ENCODE measurements around the gene FRAT1. TPM values are rescaled to one million over a fixed set of nuclear protein-coding genes. Genes with fewer than 3 reads are reported as not detected.

Gene FRAT1
- total RNA-seq (10 to 100 TPM; 20.2 to 21.8 TPM), polyA plus RNA-seq (10 to 100 TPM in 1 of 2 donors, 1 to 10 TPM in 1; 9.0 to 12.5 TPM)

GRCh38 chr10:97318772-97319651 lies at the start of gene FRAT1:
Gene FRAT1, plus strand, starts transcription at chr10:97319271. Its CDS starts 183 bp downstream, at chr10:97319454.
- Mint-ChIP-seq H3K27ac (peak within 1 kb of the TSS; percentile 96 to 100 (median 99)), H3K27me3 (peaks cover 0 to 3% of the 10 kb centered on the region in 2 donors), H3K4me1 (peaks cover 16 to 44% (median 31%) of the 10 kb centered on the region in 4 donors), H3K36me3 (peaks cover 0 to 17% of the 10 kb centered on the region in 2 donors), H3K4me3 (peak within 1 kb of the TSS; percentile 93 to 99 (median 96)), H3K9me3 (peaks cover 0 to 1% (median 0%) of the 10 kb centered on the region in 8 donors)
- H3K4me3 ChIP-seq (ENCODE audit: low read length in 2 of 2), result peak within 1 kb of the TSS; percentile 50 to 84
- H3K9me3 ChIP-seq (ENCODE audit: control insufficient read depth in 1 of 2, low read length in 2 of 2), result no peaks in the 10 kb centered on the region
- ChIA-PET POLR2A (ENCODE audit: partially characterized antibody) (interaction anchor here (0.5 to 7.6 kb wide), 23 partner anchors 11 to 1189 kb away, joined by 3 to 265 read pairs (median 5); partner anchors contain the start of genes ARHGAP19, AVPI1, FRAT2 and R3HCC1L), CTCF (ENCODE audit: partially characterized antibody) (interaction anchor here (0.6 to 3.5 kb wide), 12 partner anchors 10 to 82 kb away, joined by 3 to 18 read pairs (median 5); partner anchors contain the start of genes FRAT2 and RRP12)
- H3K36me3 ChIP-seq (ENCODE audit: insufficient read depth, low read length), result no peaks in the 10 kb centered on the region
- H3K27ac ChIP-seq (ENCODE audit: low read depth, low read length), result peak within 1 kb of the TSS; percentile 99
- no peaks in the 10 kb centered on the region for H3K27me3 ChIP-seq (ENCODE audit: insufficient read depth, low read length)
- H3K4me1 ChIP-seq (ENCODE audit: insufficient read depth, low read length), result peaks cover 21% of the 10 kb centered on the region
- DNase-seq, result peak; percentile 90 to 97 (median 94)
- intact Hi-C loops (cut with micrococcal nuclease), result loop anchor here (1.0 to 10.0 kb wide), 4 partner anchors 27 to 484 kb away; partner anchors contain the start of genes ARHGAP19, LCOR, MMS19 and RRP12

DNA sequence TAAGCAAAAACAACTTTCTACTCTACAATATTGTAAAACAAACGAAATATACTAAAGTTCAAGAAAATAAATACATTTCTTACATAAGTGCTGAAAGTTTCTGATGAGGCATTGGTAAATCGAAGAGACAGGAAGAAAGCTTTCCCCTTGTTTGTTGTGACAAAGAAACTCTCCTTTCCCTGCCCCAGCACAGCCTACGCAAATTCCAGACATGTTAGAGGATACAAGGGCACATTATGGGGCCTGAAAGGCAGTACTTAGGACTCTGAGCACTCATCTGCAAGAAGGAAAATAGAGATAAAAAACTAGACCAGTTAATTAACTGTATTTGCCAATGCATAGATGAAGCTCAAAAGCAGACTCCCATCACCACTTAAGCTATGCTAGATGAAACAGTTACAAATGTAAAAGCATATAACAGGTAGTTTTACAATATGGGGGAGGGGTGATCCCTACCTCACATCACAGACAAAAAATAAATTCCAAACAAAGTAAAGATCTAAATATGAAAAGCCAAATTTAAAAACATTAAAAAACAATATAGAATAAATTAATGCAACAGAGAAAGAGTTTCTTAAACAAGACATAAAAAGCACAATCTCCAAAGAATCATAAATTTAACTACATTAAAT lies 48.4 kb upstream of the FRAT1 start:
- H3K4me1 ChIP-seq (ENCODE audit: insufficient read depth, low read length), result no peaks in the 10 kb centered on the region
- no peaks in the 10 kb centered on the region for H3K27me3 ChIP-seq (ENCODE audit: insufficient read depth, low read length)
- no peak overlapping the region for H3K27ac ChIP-seq (ENCODE audit: low read depth, low read length)
- no peaks in the 10 kb centered on the region for H3K9me3 Mint-ChIP-seq
- DNase-seq, result no peak
- ChIA-PET CTCF (ENCODE audit: partially characterized antibody) (interaction anchor here (1.1 to 1.3 kb wide), 2 partner anchors 8 to 11 kb away, joined by 3 to 5 read pairs; no protein-coding TSS in a partner anchor), POLR2A (ENCODE audit: partially characterized antibody) (interaction anchor here (1.4 kb wide), 1 partner anchor 49 kb away, joined by 5 read pairs; the partner anchor contains the start of gene FRAT1)
- H3K36me3 Mint-ChIP-seq, result peaks cover 0 to 4% of the 10 kb centered on the region in 2 donors
- no peaks in the 10 kb centered on the region for H3K36me3 ChIP-seq (ENCODE audit: insufficient read depth, low read length)
- H3K27ac Mint-ChIP-seq, result no peak overlapping the region
- H3K9me3 ChIP-seq (ENCODE audit: control insufficient read depth in 1 of 2, low read length in 2 of 2), result no peaks in the 10 kb centered on the region
- H3K4me1 Mint-ChIP-seq, result peaks cover 0 to 32% (median 8%) of the 10 kb centered on the region in 4 donors
- intact Hi-C loops (cut with micrococcal nuclease), result no loop called here
- H3K27me3 Mint-ChIP-seq, result no peaks in the 10 kb centered on the region
- no peak overlapping the region for H3K4me3 Mint-ChIP-seq
- no peak overlapping the region for H3K4me3 ChIP-seq (ENCODE audit: low read length in 2 of 2)

- Histone ChIP-seq H3K4me1 (ENCODE audit: insufficient read depth, low read length) (peaks cover 2% of the 10 kb centered on the region), H3K4me3 (ENCODE audit: low read length in 2 of 2) (no peak overlapping the region), H3K27ac (ENCODE audit: low read depth, low read length) (no peak overlapping the region), H3K27me3 (ENCODE audit: insufficient read depth, low read length) (no peaks in the 10 kb centered on the region), H3K36me3 (ENCODE audit: insufficient read depth, low read length) (no peaks in the 10 kb centered on the region), H3K9me3 (ENCODE audit: control insufficient read depth in 1 of 2, low read length in 2 of 2) (no peaks in the 10 kb centered on the region)
- H3K9me3 Mint-ChIP-seq, result no peaks in the 10 kb centered on the region
- POLR2A ChIA-PET (ENCODE audit: partially characterized antibody), result no interaction called here
- H3K4me3 Mint-ChIP-seq, result no peak overlapping the region
- no peaks in the 10 kb centered on the region for H3K36me3 Mint-ChIP-seq
- intact Hi-C loops (cut with micrococcal nuclease), result no loop called here
- H3K27me3 Mint-ChIP-seq, result no peaks in the 10 kb centered on the region
- CTCF ChIA-PET (ENCODE audit: partially characterized antibody), result interaction anchor here (1.1 to 3.2 kb wide), 8 partner anchors 8 to 95 kb away, joined by 3 to 13 read pairs (median 4); partner anchors contain the start of gene FRAT1
- no peak overlapping the region for H3K27ac Mint-ChIP-seq
- no peak for DNase-seq
- peaks cover 3 to 10% (median 5%) of the 10 kb centered on the region in 4 donors for H3K4me1 Mint-ChIP-seq
These were observed 45.4 kb upstream of the FRAT1 start for GRCh38 chr10:97273700-97274099.

- no peaks in the 10 kb centered on the region for H3K27me3 ChIP-seq (ENCODE audit: insufficient read depth, low read length)
- Mint-ChIP-seq H3K9me3 (no peaks in the 10 kb centered on the region), H3K4me1 (peaks cover 6 to 12% (median 6%) of the 10 kb centered on the region in 4 donors), H3K27ac (no peak overlapping the region), H3K27me3 (no peaks in the 10 kb centered on the region), H3K4me3 (no peak overlapping the region), H3K36me3 (no peaks in the 10 kb centered on the region)
- intact Hi-C loops (cut with micrococcal nuclease), result no loop called here
- DNase-seq, result no peak
- ChIA-PET CTCF (ENCODE audit: partially characterized antibody) (interaction anchor here (0.7 to 3.2 kb wide), 7 partner anchors 11 to 126 kb away, joined by 3 to 13 read pairs (median 4); partner anchors contain the start of genes FRAT1 and RRP12), POLR2A (ENCODE audit: partially characterized antibody) (no interaction called here)
- no peak overlapping the region for H3K4me3 ChIP-seq (ENCODE audit: low read length in 2 of 2)
- H3K36me3 ChIP-seq (ENCODE audit: insufficient read depth, low read length), result no peaks in the 10 kb centered on the region
- no peaks in the 10 kb centered on the region for H3K9me3 ChIP-seq (ENCODE audit: control insufficient read depth in 1 of 2, low read length in 2 of 2)
- peaks cover 4% of the 10 kb centered on the region for H3K4me1 ChIP-seq (ENCODE audit: insufficient read depth, low read length)
- no peak overlapping the region for H3K27ac ChIP-seq (ENCODE audit: low read depth, low read length)
These were observed 44.2 kb upstream of the FRAT1 start for GRCh38 chr10:97274828-97275227.

DNA sequence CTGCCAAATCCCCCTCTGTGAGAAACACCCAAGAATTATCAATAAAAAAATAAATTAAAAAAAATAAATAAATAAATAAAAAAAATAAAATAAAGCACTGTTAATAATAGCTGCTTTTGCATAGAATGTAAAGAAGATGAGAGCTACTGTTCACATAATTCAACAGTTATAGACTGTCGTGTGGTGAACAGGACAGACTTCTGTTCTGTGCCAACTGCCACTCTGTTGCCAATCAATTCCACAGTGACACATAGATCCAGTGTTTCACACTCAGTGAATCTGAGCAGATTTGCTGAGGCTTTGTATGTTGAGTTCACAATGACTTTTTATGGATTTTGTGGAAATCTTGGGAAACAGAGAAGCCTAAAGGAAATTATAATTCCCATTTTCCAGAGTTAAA lies 41.5 kb upstream of the FRAT1 start:
- Mint-ChIP-seq H3K36me3 (no peaks in the 10 kb centered on the region), H3K27me3 (no peaks in the 10 kb centered on the region), H3K9me3 (no peaks in the 10 kb centered on the region), H3K4me3 (no peak overlapping the region), H3K4me1 (peaks cover 6 to 11% (median 9%) of the 10 kb centered on the region in 4 donors), H3K27ac (no peak overlapping the region)
- ChIA-PET CTCF (ENCODE audit: partially characterized antibody) (interaction anchor here (0.7 to 3.6 kb wide), 16 partner anchors 9 to 276 kb away, joined by 3 to 103 read pairs (median 11); partner anchors contain the start of genes ARHGAP19, FRAT1, FRAT2 and RRP12), POLR2A (ENCODE audit: partially characterized antibody) (interaction anchor here (2.4 to 2.6 kb wide), 2 partner anchors 42 to 56 kb away, joined by 11 to 16 read pairs; partner anchors contain the start of genes FRAT1 and FRAT2)
- H3K4me3 ChIP-seq (ENCODE audit: low read length in 2 of 2), result no peak overlapping the region
- intact Hi-C loops (cut with micrococcal nuclease), result no loop called here
- no peaks in the 10 kb centered on the region for H3K36me3 ChIP-seq (ENCODE audit: insufficient read depth, low read length)
- peaks cover 4% of the 10 kb centered on the region for H3K4me1 ChIP-seq (ENCODE audit: insufficient read depth, low read length)
- H3K27ac ChIP-seq (ENCODE audit: low read depth, low read length), result no peak overlapping the region
- no peaks in the 10 kb centered on the region for H3K27me3 ChIP-seq (ENCODE audit: insufficient read depth, low read length)
- DNase-seq, result no peak
- H3K9me3 ChIP-seq (ENCODE audit: control insufficient read depth in 1 of 2, low read length in 2 of 2), result no peaks in the 10 kb centered on the region

DNA sequence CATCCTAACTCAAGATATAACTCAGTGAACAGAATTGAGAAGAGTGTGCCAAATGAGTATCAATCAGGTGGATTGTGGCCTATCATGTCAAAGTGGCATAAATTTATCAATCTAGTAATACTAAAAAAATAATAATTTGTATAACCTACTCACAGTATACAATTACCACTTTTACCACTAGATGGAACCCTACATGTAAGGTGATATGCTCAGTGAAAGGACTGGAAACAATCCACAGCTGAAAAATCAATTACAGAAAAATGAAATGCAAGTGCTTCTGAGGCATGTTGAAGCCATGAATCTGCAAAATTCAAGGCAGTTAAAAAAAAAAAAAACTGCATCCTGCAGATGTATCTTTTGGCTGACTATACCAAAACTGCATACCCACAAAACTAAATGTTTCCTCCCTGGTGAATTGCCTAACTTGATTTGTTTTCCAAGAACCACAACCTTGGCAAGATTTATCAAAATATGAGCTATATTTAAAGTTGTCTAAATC lies 40.5 kb upstream of the FRAT1 start:
- Mint-ChIP-seq H3K27ac (peak overlapping the region in 1 of 7 donors; percentile 51), H3K4me1 (peaks cover 6 to 12% (median 9%) of the 10 kb centered on the region in 4 donors), H3K4me3 (no peak overlapping the region), H3K36me3 (no peaks in the 10 kb centered on the region), H3K27me3 (no peaks in the 10 kb centered on the region), H3K9me3 (no peaks in the 10 kb centered on the region)
- ChIA-PET POLR2A (ENCODE audit: partially characterized antibody) (interaction anchor here (1.0 to 2.6 kb wide), 4 partner anchors 14 to 77 kb away, joined by 6 to 16 read pairs (median 9); partner anchors contain the start of genes ARHGAP19, FRAT1 and FRAT2), CTCF (ENCODE audit: partially characterized antibody) (interaction anchor here (0.6 to 3.6 kb wide), 37 partner anchors 8 to 509 kb away, joined by 3 to 103 read pairs (median 4); partner anchors contain the start of genes ARHGAP19, FRAT1, FRAT2 and RRP12)
- Histone ChIP-seq H3K9me3 (ENCODE audit: control insufficient read depth in 1 of 2, low read length in 2 of 2) (no peaks in the 10 kb centered on the region), H3K4me3 (ENCODE audit: low read length in 2 of 2) (no peak overlapping the region), H3K4me1 (ENCODE audit: insufficient read depth, low read length) (peaks cover 4% of the 10 kb centered on the region), H3K27me3 (ENCODE audit: insufficient read depth, low read length) (no peaks in the 10 kb centered on the region), H3K27ac (ENCODE audit: low read depth, low read length) (no peak overlapping the region), H3K36me3 (ENCODE audit: insufficient read depth, low read length) (no peaks in the 10 kb centered on the region)
- intact Hi-C loops (cut with micrococcal nuclease), result loop anchor here (2.0 kb wide), 6 partner anchors 42 to 274 kb away; no protein-coding TSS in a partner anchor
- DNase-seq, result peak in 4 of 5 donors; percentile 47 to 54 (median 53)

Measured in CD4-positive, alpha-beta memory T cell (primary cell).